ENCODE results near the gene NAA40. TPM values are rescaled to one million over a fixed set of nuclear protein-coding genes. Genes with fewer than 3 reads are reported as not detected.
A peak's percentile ranks its signal among the peaks of the same experiment; 100 is the strongest.
"Not testable (repeated sequence)": the region's sequence is repeated elsewhere in the genome, so short reads cannot be mapped to it uniquely, and the experiment has no call there.

NAA40 gene
- total RNA-seq, 1 donor: 16.4 TPM

DNA sequence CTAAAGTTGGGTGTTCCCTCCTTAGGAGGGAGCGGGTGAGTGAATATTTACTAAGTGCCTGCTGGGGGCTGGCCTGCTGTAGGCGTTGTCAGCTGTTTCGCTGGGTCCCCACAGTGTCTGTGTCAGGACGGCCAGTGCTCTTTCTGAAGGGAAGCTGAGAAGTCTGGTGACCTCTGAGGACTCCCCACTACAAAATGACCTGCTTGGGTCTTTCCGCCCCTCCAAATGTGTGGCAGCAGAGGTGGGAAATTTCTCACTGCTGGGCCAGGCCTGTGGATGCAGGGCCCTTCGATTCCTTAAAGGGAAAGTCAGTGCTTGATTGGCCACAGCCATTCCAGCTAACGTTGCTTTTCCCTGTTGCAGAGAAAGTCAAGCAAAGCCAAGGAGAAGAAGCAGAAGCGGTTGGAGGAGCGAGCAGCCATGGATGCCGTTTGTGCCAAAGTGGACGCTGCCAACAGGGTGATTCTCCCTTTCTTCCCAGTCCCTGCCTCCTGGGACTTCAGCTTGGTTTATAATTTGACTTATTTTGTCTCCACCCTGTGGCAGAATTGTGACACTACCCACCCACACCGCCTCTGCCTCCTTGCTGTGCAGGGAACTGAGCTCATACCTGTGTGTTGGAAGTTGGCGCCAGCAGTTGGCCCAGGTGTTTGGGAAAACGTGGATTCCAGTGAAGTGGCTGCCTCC is 6.8 kb downstream of the NAA40 start:
- peak; percentile 77 for DNase-seq (ENCODE audit: low read depth)
- no peak overlapping the region for H3K4me3 ChIP-seq (ENCODE audit: low read depth, low read length)
- TF ChIP-seq, protein P1, sequence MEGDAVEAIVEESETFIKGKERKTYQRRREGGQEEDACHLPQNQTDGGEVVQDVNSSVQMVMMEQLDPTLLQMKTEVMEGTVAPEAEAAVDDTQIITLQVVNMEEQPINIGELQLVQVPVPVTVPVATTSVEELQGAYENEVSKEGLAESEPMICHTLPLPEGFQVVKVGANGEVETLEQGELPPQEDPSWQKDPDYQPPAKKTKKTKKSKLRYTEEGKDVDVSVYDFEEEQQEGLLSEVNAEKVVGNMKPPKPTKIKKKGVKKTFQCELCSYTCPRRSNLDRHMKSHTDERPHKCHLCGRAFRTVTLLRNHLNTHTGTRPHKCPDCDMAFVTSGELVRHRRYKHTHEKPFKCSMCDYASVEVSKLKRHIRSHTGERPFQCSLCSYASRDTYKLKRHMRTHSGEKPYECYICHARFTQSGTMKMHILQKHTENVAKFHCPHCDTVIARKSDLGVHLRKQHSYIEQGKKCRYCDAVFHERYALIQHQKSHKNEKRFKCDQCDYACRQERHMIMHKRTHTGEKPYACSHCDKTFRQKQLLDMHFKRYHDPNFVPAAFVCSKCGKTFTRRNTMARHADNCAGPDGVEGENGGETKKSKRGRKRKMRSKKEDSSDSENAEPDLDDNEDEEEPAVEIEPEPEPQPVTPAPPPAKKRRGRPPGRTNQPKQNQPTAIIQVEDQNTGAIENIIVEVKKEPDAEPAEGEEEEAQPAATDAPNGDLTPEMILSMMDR (IDR thresholded peaks at IDR 0.05; ENCODE audit: insufficient read depth, low read depth, low read length): peak; percentile 68

GRCh38 chr11:63951779-63952536 is 13.2 kb downstream of the NAA40 start:
- TF ChIP-seq, protein P1 (IDR thresholded peaks at IDR 0.05; ENCODE audit: insufficient read depth, low read depth, low read length): no peak
- no peak overlapping the region for H3K4me3 ChIP-seq (ENCODE audit: low read depth, low read length)
- no peak for DNase-seq (ENCODE audit: low read depth)

DNA sequence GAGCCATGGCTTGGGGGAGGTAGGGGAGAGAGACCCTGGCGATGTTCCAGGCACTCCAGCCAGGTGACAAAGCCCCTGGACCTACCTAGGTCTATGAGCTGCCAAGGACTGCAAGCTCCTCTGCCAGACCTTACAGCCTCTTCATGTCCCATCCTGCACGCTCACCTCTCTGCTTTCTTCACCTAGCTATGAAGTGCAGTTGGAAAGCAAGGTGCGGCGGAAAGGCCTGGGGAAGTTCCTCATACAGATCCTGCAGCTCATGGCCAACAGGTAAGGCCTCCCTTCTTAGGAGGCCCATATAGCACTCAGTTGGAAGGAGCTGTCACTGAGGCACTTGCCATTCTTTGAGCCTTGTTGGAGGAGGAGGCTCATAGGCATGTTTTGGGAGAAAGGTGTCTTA is 13.8 kb downstream of the NAA40 start:
- no peak for DNase-seq (ENCODE audit: low read depth)
- TF ChIP-seq, protein P1 (IDR thresholded peaks at IDR 0.05; ENCODE audit: insufficient read depth, low read depth, low read length): no peak
- no peak overlapping the region for H3K4me3 ChIP-seq (ENCODE audit: low read depth, low read length)

DNA sequence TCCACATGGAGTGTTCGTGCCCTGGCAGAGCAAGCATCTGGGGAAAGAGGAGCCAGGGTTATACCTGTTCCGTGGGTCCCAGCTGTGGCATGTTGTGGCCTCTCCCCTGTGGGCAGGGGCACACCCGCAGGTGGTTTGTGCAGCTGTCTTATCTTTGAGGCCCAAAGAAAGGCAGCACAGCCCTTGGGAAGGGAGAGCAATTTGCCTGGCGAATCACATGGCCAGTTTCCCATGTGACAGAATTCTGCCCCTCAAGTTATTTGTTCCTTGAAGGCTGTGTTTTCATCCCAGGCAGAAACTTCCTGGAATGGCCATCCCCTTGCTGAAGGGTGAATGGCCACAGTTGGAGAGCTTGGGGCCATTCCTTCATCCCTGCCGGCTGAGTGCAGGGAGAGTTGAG is 19.2 kb downstream of the NAA40 start:
- no peak for DNase-seq (ENCODE audit: low read depth)
- H3K4me3 ChIP-seq (ENCODE audit: low read depth, low read length): no peak overlapping the region
- TF ChIP-seq, protein P1 (IDR thresholded peaks at IDR 0.05; ENCODE audit: insufficient read depth, low read depth, low read length): no peak

GRCh38 chr11:63961608-63962412 is 23.0 kb downstream of the NAA40 start:
- TF ChIP-seq, protein P1 (IDR thresholded peaks at IDR 0.05; ENCODE audit: insufficient read depth, low read depth, low read length): no peak
- peak; percentile 87 for DNase-seq (ENCODE audit: low read depth)
- no peak overlapping the region for H3K4me3 ChIP-seq (ENCODE audit: low read depth, low read length)

DNA sequence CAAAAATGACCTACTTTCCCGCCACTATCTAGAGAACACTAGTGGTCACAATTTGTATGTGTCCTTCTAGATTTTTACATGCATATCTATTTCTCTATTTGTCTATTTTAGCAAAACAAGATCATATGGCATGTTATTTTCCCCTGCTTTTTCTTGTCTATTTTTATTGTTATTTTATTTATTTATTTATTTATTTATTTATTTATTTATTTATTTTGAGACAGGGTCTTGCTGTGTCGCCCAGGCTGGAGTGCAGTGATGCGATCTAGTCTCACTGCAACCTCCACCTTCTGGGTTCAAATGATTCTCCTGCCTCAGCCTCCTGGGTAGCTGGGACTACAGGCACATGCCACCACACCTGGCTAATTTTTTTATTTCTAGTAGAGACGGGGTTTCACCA is 25.1 kb downstream of the NAA40 start:
- not testable (repeated sequence) for H3K4me3 ChIP-seq (ENCODE audit: low read depth, low read length); DNase-seq (ENCODE audit: low read depth)

GRCh38 chr11:63966444-63966843 is 27.6 kb downstream of the NAA40 start:
- TF ChIP-seq, protein P1 (IDR thresholded peaks at IDR 0.05; ENCODE audit: insufficient read depth, low read depth, low read length): no peak
- DNase-seq (ENCODE audit: low read depth): no peak
- H3K4me3 ChIP-seq (ENCODE audit: low read depth, low read length): no peak overlapping the region
